HG03175 (cell line): ENCODE results near the gene ZBED4.

ENCODE experiments used
- ATAC-seq: cut with Tn5 transposase; IDR thresholded peaks from one replicate; pipeline ENCODE4 v1.9.1; 2021; ENCODE audit warnings: mild to moderate bottlenecking, moderate library complexity; ENCODE audit not compliant: unreplicated experiment

The ZBED4 gene

GRCh38 chr22:49933236-49934159 is 79.9 kb downstream of the ZBED4 start:
- no peak for ATAC-seq

GRCh38 chr22:49934160-49934890 is 80.7 kb downstream of the ZBED4 start:
- ATAC-seq, result no peak

DNA sequence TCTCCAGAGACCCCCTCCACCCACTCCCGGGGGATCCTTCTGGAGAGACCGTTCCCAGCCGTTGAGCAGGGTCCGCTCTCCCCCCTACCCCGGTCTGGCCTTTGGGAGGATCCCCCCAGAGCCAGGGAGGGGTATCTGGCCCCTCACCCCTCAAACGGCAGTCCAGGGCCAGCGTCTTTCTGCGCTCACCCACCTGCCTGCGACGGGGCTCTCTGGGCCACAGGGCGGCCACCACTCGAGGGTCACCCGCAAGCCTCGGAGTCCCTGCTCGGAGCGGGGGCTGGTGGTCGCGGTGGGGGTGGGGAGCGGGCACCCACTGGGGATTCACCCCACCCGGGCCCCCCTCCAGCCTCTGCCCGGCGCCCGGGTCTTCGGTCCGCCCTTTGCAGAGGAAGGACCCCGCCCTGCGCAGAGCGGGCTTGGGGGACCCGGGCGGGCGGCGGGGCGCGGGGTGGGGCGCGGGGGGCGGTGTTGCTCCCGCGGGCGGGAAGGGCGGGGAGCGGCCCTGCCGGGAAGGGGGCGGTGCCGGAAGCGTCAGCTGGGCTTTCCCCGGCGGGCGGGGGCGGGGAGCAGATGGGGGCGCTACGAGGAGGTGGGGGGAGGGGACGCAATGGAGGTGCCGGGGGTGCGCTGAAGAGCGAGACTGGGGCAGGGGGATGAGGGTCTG is 81.4 kb downstream of the ZBED4 start:
- no peak for ATAC-seq

DNA sequence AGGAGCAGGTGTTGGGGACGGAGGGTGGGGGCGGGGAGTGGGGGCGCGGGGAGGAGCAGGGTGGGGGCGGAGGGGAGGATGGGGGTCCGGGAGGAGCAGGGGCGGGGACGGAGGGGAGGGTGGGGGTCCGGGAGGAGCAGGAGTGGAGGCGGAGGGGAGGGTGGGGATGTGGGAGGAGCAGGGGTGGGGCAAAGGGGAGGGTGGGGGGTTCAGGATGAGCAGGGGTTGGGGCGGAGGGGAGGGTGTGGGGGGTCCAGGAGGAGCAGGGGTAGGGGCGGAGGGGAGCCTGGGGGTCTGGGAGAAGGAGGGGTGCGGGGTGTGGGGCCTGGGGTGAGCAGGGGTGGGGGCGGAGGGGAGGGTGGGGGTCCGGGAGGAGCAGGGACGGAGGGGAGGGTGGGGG is 81.9 kb downstream of the ZBED4 start:
- ATAC-seq, result no peak

GRCh38 chr22:49936018-49936972 is 82.7 kb downstream of the ZBED4 start:
- ATAC-seq, result peak; percentile 65

- ATAC-seq, result no peak
Observed at GRCh38 chr22:49936973-49937757, 83.5 kb downstream of the ZBED4 start.

DNA sequence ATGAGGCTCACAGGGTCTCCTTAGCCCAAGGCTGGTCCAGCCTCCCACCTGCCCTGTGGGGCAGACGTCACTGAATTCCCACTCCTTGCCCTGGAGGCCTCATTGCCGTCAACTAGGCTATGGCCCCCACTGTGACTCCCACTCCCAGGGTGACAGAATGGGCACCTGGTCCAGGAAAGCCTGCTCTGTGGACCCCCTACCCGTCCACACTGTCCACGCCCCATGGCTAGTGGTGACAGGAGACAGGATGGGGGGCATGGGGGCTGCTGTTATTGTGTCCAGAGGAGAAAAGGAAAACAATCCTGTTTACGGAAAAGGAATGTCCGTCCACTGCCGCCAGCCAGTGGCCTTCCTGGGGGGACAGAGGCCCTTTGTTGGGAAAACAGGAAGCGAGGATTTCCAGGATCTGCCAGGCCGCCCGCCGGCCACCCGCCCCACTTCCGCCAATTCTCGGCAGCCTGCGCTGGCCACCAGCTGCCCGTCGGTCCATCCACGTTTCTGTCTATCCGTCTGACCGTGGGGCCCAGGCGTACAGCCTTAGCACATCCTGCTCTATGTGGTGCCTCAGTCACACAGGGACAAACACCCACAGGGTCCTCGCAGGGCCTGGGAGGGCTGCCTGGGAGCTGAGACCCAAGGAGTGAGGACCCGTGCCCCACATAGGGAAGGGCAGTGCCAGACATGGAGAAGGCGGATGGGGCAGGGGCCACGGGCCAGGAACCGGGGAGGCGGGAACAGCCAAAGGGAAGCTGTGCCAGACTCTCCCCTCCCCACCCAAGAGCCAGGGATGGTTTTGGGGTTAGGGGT is 84.3 kb downstream of the ZBED4 start:
- no peak for ATAC-seq

- ATAC-seq, result no peak
Observed at GRCh38 chr22:49938565-49939136, 85.0 kb downstream of the ZBED4 start.
